Colonic mucosa (tissue), 4 donors: ENCODE measurements around the gene PDE6A. TPM values are rescaled to one million over a fixed set of nuclear protein-coding genes. Genes with fewer than 3 reads are reported as not detected.
A peak's percentile ranks its signal among the peaks of the same experiment; 100 is the strongest.

Experiments used
- DNase-seq: peaks from one replicate; pipeline ENCODE4 v3.0.0-alpha.2; 2020
- H3K27ac ChIP-seq: fragments of 200-600 bp; one replicate; pipeline ENCODE4 v1.8.0; 2021
- H3K27me3 ChIP-seq: fragments of 200-600 bp; one replicate; pipeline ENCODE4 v1.8.0; 2021
- H3K36me3 ChIP-seq: fragments of 200-600 bp; one replicate; pipeline ENCODE4 v1.8.0; 2021
- H3K4me1 ChIP-seq: fragments of 200-600 bp; one replicate; pipeline ENCODE4 v1.8.0; 2021; ENCODE audit warnings: mild to moderate bottlenecking
- H3K4me3 ChIP-seq: fragments of 200-600 bp; one replicate; pipeline ENCODE4 v1.8.0; 2021
- H3K9ac ChIP-seq, 2 donors: one replicate each; pipeline ENCODE4 v1.7.0; 2013; ENCODE audit warnings: control low read depth in 2 of 2, low read depth in 2 of 2, low read length in 2 of 2
- H3K9me3 ChIP-seq: fragments of 200-600 bp; one replicate; pipeline ENCODE4 v1.8.0; 2021
- CTCF ChIP-seq: fragments of 200-600 bp; IDR thresholded peaks from one replicate; pipeline ENCODE4 v1.8.0; 2022; ENCODE audit warnings: antibody characterized with exemption, mild to moderate bottlenecking
- intact Hi-C: fragments of 100-400 bp; cut with DNase I; formaldehyde crosslinking; loops from one replicate; pipeline ENCODE4 v1.14.1; 2022
- total RNA-seq, 2 donors: library from RNA; stranded (reverse); fragmentation: NEBNext Ultra II Directional in 1 of 2; extraction: Animal tissue kit (Norgen Biotek cat#: 25700) in 1 of 2; gene quantifications; one replicate each; pipeline ENCODE4 v1.2.1, GENCODE V29; 2021
- donor health status: healthy.
- donor health status: DM: no; HTN: no; CAD: no.
- donor health status: DM: no; HTN: no; CAD: no.

The PDE6A gene
- total RNA-seq, 2 donors from 2014 or later = 1.5 to 2.7 TPM

- H3K27me3 ChIP-seq = no peaks in the 10 kb centered on the region
- intact Hi-C loops = no loop called here
- peak; percentile 86 for DNase-seq
- H3K27ac ChIP-seq = peak overlapping the region; percentile 35
- peak overlapping the region in 1 of 2 donors; percentile 73 for H3K9ac ChIP-seq
- no peaks in the 10 kb centered on the region for H3K36me3 ChIP-seq
- no peaks in the 10 kb centered on the region for H3K9me3 ChIP-seq
- H3K4me1 ChIP-seq = peaks cover 9% of the 10 kb centered on the region
- no peak overlapping the region for H3K4me3 ChIP-seq
- no peak for TF ChIP-seq CTCF
Measured at GRCh38 chr5:149938279-149938678, 6.3 kb downstream of the PDE6A start.

DNA sequence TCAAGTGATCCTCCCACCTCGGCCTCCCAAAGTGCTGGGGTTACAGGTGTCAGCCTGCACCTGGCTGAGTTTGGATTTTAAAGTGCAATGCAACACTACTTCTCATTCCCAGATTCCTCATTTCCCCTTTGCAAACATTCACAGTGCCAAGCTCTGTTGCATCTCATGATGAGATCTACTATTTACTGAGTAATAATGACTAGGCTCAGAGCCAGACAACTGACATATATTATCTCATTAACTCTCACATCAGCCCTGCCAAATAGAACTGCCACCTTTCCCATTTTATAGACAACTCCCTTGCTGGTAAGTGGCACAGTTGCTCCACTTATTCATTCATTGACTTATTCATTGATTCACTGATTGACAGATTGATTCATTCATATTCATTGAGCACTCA, 7.0 kb downstream of the PDE6A start:
- H3K9ac ChIP-seq = peak overlapping the region in 1 of 2 donors; percentile 73
- H3K4me1 ChIP-seq = peaks cover 9% of the 10 kb centered on the region
- no peak overlapping the region for H3K4me3 ChIP-seq
- intact Hi-C loops = no loop called here
- peak overlapping the region; percentile 35 for H3K27ac ChIP-seq
- no peaks in the 10 kb centered on the region for H3K27me3 ChIP-seq
- H3K36me3 ChIP-seq = no peaks in the 10 kb centered on the region
- no peak for TF ChIP-seq CTCF
- DNase-seq = no peak
- H3K9me3 ChIP-seq = no peaks in the 10 kb centered on the region

GRCh38 chr5:149936700-149937091, 7.9 kb downstream of the PDE6A start:
- peaks cover 3% of the 10 kb centered on the region for H3K4me1 ChIP-seq

GRCh38 chr5:149936044-149936699, 8.4 kb downstream of the PDE6A start:
- no peak overlapping the region for H3K27ac ChIP-seq
- no peak for DNase-seq
- H3K9ac ChIP-seq = no peak overlapping the region
- H3K36me3 ChIP-seq = no peaks in the 10 kb centered on the region
- no peaks in the 10 kb centered on the region for H3K27me3 ChIP-seq
- peaks cover 3% of the 10 kb centered on the region for H3K4me1 ChIP-seq
- no peak for TF ChIP-seq CTCF
- intact Hi-C loops = no loop called here
- no peaks in the 10 kb centered on the region for H3K9me3 ChIP-seq
- no peak overlapping the region for H3K4me3 ChIP-seq

More at GRCh38 chr5:149936700-149937091, 7.9 kb downstream of the PDE6A start:
- Histone ChIP-seq H3K9ac (peak overlapping the region in 1 of 2 donors; percentile 35), H3K27me3 (no peaks in the 10 kb centered on the region), H3K36me3 (no peaks in the 10 kb centered on the region), H3K27ac (no peak overlapping the region), H3K9me3 (no peaks in the 10 kb centered on the region), H3K4me3 (no peak overlapping the region)
- no peak for TF ChIP-seq CTCF
- no peak for DNase-seq
- intact Hi-C loops = no loop called here

DNA sequence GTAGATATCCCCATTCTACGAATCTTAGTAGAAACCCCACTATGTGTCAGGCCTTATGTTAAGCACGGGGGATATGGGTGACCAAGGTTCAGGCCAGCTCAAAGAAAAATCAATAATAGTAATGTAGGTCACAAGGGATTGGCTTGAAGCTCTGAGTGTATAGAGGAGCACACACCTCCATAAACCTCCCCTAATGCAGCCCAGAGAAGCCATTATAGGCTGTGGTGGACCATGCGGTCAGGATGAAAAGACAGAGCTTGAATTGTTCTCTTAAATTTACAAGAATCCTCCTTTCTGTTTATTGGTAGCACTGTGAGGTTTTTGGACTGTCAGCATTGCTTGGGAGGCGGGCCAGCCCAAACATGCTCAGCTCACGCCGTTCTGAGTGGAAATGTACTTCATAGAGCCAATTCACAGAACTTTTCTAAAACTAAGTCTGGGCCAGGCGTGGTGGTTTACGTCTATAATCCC, 9.1 kb downstream of the PDE6A start:
- Histone ChIP-seq H3K9me3 (no peaks in the 10 kb centered on the region), H3K27ac (no peak overlapping the region), H3K36me3 (no peaks in the 10 kb centered on the region), H3K27me3 (no peaks in the 10 kb centered on the region), H3K9ac (no peak overlapping the region), H3K4me1 (peaks cover 3% of the 10 kb centered on the region), H3K4me3 (no peak overlapping the region)
- intact Hi-C loops = no loop called here
- no peak for TF ChIP-seq CTCF
- DNase-seq = no peak
